ENCODE data around the gene BICRAL. TPM values are rescaled to one million over a fixed set of nuclear protein-coding genes. Genes with fewer than 3 reads are reported as not detected.
"Not testable (repeated sequence)": the region's sequence is repeated elsewhere in the genome, so short reads cannot be mapped to it uniquely, and the experiment has no call there.

BICRAL gene
- total RNA-seq, result 9.4 TPM in 2 replicates

DNA sequence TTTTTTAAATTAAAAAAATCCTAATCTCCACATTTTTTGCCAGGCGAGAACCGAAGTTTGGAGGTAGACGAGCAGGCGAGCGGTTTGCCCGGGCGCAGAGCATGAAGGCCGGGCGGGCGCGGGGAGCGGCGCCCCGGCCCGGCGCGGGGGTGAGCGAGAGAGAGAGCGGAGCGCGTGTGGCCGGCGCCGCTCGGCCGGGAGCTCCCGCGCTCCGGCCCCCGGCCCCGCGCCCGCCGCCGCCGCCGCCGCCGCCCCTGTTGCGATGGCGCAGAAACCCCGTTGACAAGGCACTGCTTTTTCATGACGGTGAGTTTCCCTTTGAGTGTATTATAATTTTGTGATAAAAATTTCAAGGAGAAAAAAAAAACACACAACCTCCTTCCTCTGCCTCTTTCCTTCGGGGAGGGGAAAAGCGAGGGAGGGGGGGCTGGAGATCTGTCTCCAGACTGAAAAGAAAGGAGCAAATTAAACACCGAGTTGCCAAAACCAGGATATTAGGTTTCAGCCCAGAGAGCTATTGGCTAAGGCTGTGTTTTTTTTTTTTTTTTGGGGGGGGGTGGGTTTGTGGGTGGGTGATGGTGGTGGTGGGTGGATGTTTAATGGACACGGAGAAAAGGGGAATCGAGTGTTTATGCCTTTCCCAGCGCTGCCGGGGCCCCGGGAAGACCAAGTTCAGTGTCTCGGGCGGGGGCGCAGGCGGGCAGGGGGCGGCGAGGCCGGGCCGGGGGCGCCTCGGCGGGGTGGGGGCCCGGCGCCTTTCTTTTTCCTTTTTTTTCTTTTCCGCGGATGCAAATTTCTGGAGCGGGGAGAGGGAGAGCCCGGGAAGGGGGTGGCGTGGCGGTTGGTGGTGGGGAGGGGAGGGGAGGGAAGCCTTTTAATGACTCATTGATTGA is at the start of gene BICRAL:
TSS of gene BICRAL (plus strand) at position 257 of the 893 bp plus-strand sequence. CDS start 39,971 bp downstream, outside the sequence.
- H2AFZ ChIP-seq (ENCODE audit: low read length), result peak within 1 kb of the TSS; percentile 63
- peaks cover 43% of the 10 kb centered on the region for H3K79me2 ChIP-seq (ENCODE audit: insufficient read depth, low read length)
- peak within 1 kb of the TSS; percentile 88 for H3K4me2 ChIP-seq (ENCODE audit: insufficient read depth, low read length)
- H3K4me3 ChIP-seq (ENCODE audit: insufficient read depth, low read length), result peak within 1 kb of the TSS; percentile 96
- peaks cover 25% of the 10 kb centered on the region for H3K4me1 ChIP-seq (ENCODE audit: insufficient read depth, low read length)
- no peaks in the 10 kb centered on the region for H3K27me3 ChIP-seq (ENCODE audit: insufficient read depth, low read length)
- TF ChIP-seq, protein P1, sequence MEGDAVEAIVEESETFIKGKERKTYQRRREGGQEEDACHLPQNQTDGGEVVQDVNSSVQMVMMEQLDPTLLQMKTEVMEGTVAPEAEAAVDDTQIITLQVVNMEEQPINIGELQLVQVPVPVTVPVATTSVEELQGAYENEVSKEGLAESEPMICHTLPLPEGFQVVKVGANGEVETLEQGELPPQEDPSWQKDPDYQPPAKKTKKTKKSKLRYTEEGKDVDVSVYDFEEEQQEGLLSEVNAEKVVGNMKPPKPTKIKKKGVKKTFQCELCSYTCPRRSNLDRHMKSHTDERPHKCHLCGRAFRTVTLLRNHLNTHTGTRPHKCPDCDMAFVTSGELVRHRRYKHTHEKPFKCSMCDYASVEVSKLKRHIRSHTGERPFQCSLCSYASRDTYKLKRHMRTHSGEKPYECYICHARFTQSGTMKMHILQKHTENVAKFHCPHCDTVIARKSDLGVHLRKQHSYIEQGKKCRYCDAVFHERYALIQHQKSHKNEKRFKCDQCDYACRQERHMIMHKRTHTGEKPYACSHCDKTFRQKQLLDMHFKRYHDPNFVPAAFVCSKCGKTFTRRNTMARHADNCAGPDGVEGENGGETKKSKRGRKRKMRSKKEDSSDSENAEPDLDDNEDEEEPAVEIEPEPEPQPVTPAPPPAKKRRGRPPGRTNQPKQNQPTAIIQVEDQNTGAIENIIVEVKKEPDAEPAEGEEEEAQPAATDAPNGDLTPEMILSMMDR (IDR thresholded peaks at IDR 0.05; ENCODE audit: extremely low read depth, low read depth, low read length), result no peak
- peak within 1 kb of the TSS; percentile 97 for H3K27ac ChIP-seq (ENCODE audit: low read depth, low read length)
- DNase-seq (ENCODE audit: insufficient read length, low spot score, missing footprints), result peak; percentile 95
- no peaks in the 10 kb centered on the region for H3K9me3 ChIP-seq (ENCODE audit: low read depth, low read length)
- no peaks in the 10 kb centered on the region for H3K36me3 ChIP-seq (ENCODE audit: insufficient read depth, low read length)
- peaks cover 6% of the 10 kb centered on the region for H4K20me1 ChIP-seq (ENCODE audit: insufficient read depth, low read length)

DNA sequence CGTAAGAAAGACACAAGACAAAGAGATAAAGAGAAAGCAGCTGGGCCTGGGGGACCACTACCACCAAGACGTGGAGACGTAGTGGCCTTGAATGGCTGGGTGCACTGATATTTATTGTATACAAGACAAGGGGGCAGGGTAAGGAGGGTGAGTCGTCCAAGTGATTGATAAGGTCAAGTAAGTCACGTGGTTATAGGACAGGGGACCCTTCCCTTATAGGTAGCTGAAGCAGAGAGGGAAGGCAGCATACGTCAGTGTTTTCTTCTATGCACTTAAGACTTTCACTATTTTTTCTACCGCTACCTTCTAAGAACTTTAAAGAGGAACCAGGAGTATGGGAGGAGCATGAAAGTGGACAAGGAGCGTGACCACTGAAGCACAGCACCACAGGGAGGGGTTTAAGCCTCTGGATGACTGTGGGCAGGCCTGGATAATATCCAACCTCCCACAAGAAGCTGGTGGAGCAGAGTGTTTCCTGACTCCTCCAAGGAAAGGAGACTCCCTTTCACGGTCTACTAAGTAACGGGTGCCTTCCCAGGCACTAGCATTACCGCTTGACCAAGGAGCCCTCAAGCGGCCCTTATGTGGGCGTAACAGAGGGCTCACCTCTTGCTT is 47.9 kb upstream of the BICRAL start:
- H3K27me3 ChIP-seq (ENCODE audit: insufficient read depth, low read length); H3K4me1 ChIP-seq (ENCODE audit: insufficient read depth, low read length); H3K4me2 ChIP-seq (ENCODE audit: insufficient read depth, low read length); DNase-seq (ENCODE audit: insufficient read length, low spot score, missing footprints); H2AFZ ChIP-seq (ENCODE audit: low read length); H3K4me3 ChIP-seq (ENCODE audit: insufficient read depth, low read length); H4K20me1 ChIP-seq (ENCODE audit: insufficient read depth, low read length); H3K9me3 ChIP-seq (ENCODE audit: low read depth, low read length); H3K79me2 ChIP-seq (ENCODE audit: insufficient read depth, low read length); H3K27ac ChIP-seq (ENCODE audit: low read depth, low read length); H3K36me3 ChIP-seq (ENCODE audit: insufficient read depth, low read length): not testable (repeated sequence)

- DNase-seq (ENCODE audit: insufficient read length, low spot score, missing footprints), result no peak
- H3K9me3 ChIP-seq (ENCODE audit: low read depth, low read length), result no peaks in the 10 kb centered on the region
- no peaks in the 10 kb centered on the region for H3K4me1 ChIP-seq (ENCODE audit: insufficient read depth, low read length)
- H3K4me3 ChIP-seq (ENCODE audit: insufficient read depth, low read length), result no peak overlapping the region
- no peak overlapping the region for H3K4me2 ChIP-seq (ENCODE audit: insufficient read depth, low read length)
- no peaks in the 10 kb centered on the region for H3K27me3 ChIP-seq (ENCODE audit: insufficient read depth, low read length)
- H3K36me3 ChIP-seq (ENCODE audit: insufficient read depth, low read length), result no peaks in the 10 kb centered on the region
- no peaks in the 10 kb centered on the region for H4K20me1 ChIP-seq (ENCODE audit: insufficient read depth, low read length)
- TF ChIP-seq, protein P1 (IDR thresholded peaks at IDR 0.05; ENCODE audit: extremely low read depth, low read depth, low read length), result no peak
- H2AFZ ChIP-seq (ENCODE audit: low read length), result no peak overlapping the region
- H3K79me2 ChIP-seq (ENCODE audit: insufficient read depth, low read length), result no peaks in the 10 kb centered on the region
- H3K27ac ChIP-seq (ENCODE audit: low read depth, low read length), result no peak overlapping the region
Measured at GRCh38 chr6:42735976-42736375, 45.9 kb upstream of the BICRAL start.

DNA sequence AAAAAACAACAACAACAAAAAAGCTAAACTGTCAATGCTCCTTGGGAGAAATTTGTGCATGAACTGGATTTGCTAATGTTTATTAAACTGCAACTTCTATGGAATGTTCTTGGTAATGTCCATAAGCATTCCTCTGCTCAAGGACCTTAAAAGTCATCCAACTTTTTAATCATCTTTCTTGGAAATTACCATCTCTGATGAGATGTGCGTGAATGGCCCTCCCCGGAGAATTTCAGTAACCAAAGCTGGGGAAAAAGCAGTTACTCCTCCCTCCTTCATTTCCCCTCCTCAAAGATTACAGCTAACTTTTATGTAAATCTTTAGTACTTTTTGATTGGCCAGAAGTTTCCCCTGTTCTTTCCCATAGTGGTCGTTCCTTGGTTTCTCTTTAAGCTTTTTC is 41.1 kb upstream of the BICRAL start:
- H3K36me3 ChIP-seq (ENCODE audit: insufficient read depth, low read length), result no peaks in the 10 kb centered on the region
- no peaks in the 10 kb centered on the region for H3K27me3 ChIP-seq (ENCODE audit: insufficient read depth, low read length)
- no peak overlapping the region for H3K4me3 ChIP-seq (ENCODE audit: insufficient read depth, low read length)
- no peak overlapping the region for H2AFZ ChIP-seq (ENCODE audit: low read length)
- H3K4me2 ChIP-seq (ENCODE audit: insufficient read depth, low read length), result no peak overlapping the region
- no peak for DNase-seq (ENCODE audit: insufficient read length, low spot score, missing footprints)
- H3K79me2 ChIP-seq (ENCODE audit: insufficient read depth, low read length), result peaks cover 21% of the 10 kb centered on the region
- H3K27ac ChIP-seq (ENCODE audit: low read depth, low read length), result no peak overlapping the region
- peaks cover 15% of the 10 kb centered on the region for H4K20me1 ChIP-seq (ENCODE audit: insufficient read depth, low read length)
- H3K4me1 ChIP-seq (ENCODE audit: insufficient read depth, low read length), result peaks cover 13% of the 10 kb centered on the region
- TF ChIP-seq, protein P1 (IDR thresholded peaks at IDR 0.05; ENCODE audit: extremely low read depth, low read depth, low read length), result no peak
- no peaks in the 10 kb centered on the region for H3K9me3 ChIP-seq (ENCODE audit: low read depth, low read length)
